Inflammatory macrophage (primary cell): ENCODE results near the gene MTUS2.

Source experiments
- DNase-seq, 2 donors: peaks; one replicate each; pipeline ENCODE4 v3.0.0-alpha.2; 2020 to 2022

Gene MTUS2

DNA sequence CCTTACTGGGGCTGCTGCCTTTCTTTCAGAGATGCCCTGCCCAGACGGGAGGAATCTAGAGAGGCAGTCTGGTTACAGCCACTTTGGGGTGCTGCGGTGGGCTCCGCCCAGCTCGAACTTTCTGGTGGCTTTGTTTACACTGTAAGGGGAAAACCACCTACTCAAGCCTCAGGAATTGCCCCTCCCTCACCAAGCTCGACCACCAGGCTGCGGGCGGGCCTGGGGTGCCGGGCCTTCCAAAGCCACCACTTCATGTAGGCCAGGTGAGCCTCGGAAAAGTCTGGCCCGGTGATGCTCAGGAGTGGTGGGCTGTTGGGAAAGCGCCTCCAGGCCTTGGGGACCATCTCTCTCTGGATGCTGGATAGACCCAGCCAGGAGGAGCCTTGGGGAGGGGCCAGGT is 218.6 kb downstream of the MTUS2 start:
- no peak for DNase-seq

DNA sequence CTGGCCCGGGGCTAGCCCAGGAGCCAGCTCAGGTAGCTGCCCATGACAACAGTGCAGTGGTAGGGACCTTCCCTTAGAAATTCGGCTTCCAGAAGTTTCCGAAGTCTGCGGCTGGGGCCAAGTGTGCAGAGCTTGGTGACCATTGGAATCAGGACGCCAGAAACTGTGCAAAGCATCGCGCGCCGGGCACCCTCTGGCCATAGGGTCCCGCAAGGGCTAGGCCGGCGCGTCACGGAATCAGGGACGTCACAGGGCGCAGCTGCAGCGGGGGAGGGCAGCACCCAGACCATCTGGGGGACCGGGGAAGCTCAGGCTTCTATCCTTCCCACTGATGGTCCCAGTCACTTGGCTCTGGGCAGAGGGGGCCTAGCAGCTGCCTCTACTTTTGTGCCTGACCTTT is 219.1 kb downstream of the MTUS2 start:
- no peak for DNase-seq

DNA sequence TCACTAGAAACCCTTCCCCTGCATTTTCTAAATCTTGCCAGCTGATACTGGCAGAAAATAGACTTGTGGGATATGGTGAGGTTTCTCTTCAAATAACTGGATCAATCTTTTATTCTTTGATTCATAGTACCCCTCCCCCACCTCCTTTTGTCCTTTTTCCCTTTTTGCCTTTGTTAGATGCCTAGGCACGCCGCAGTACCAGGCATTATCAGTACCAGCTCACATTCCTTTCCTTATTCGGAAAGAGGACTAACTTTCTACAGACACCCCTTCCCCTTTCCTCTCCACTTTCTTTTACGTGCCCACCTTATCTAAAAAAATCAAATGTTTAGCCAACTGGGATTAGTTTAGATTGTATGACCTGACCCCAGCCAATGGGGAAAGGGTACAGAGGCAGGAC is 226.4 kb downstream of the MTUS2 start:
- DNase-seq = no peak

DNA sequence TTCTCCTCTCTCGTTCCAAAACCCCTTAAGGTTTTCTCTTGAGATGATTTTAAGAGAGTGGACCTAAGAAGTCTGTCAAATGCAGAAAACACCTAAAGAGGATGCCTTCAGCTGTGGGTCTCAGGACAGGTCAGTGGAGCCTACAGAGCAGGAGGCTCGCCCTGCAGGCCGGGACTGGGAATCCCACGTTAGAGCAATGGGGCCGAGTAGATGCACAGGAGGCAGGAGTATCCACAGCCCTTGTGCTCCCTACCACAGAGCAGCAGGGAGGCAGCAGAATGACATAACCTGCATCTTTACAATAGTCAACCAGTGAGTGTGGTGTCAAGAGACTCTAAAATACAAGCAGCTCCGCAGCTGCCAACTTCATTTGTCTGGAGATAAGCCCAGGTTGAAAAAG is 229.4 kb downstream of the MTUS2 start:
- no peak for DNase-seq

DNA sequence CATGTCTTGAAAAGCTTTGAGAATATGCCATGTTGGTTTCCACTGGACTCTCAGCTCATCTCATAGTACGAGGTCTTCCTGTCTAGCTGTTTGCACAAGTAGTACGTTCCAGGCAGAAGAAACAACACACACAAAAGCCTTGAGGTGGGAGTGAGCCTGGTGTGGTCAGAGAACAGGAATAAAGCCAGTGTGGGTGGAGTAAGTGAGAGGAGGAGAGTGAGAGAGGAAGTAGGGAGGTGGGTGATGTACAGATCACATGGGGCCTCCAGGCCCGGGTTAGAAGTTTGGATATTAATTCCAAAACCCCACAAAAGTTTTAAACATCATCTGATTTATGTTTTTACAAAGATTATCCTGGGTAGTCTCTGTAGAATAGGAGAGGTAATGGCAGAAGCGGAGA is 230.6 kb downstream of the MTUS2 start:
- peak in 1 of 2 donors; percentile 3 for DNase-seq

DNA sequence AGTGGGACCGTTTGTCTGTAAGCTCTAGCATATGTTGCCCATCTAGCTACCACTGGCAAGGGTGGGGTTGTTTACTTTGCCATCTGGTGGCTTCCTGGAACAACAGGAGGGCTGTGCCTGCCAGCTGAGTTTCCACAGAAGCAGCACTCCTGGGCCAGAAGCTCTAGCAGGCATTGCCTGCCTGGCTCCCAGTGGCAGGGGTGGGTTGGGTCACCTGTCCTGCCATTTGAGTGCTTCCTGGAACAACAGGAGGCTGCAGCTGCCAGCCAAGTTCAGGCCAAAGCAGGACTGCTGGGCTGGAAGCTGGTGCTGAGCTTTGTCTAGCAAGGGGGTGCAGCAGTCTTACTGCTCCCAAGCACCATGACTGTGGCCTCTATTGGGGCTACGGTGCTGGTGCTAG is 239.7 kb downstream of the MTUS2 start:
- no peak for DNase-seq

DNA sequence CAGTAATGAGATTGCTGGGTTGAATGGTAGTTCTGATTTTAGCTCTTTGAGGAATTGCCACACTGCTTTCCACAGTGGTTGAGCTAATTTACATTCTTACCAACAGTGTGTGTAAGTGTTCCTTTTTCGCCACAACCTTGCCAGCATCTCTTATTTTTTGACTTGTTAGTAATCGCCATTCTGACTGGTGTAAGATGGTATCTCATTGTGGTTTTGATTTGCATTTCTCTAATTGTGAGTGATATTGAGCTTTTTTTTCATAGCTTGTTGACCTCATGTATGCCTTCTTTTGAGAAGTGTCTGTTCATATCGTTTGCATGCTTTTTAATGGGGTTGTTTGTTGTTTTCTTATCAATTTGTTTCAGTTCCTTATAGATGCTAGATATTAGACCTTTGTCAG is 245.0 kb downstream of the MTUS2 start:
- DNase-seq = no peak

DNA sequence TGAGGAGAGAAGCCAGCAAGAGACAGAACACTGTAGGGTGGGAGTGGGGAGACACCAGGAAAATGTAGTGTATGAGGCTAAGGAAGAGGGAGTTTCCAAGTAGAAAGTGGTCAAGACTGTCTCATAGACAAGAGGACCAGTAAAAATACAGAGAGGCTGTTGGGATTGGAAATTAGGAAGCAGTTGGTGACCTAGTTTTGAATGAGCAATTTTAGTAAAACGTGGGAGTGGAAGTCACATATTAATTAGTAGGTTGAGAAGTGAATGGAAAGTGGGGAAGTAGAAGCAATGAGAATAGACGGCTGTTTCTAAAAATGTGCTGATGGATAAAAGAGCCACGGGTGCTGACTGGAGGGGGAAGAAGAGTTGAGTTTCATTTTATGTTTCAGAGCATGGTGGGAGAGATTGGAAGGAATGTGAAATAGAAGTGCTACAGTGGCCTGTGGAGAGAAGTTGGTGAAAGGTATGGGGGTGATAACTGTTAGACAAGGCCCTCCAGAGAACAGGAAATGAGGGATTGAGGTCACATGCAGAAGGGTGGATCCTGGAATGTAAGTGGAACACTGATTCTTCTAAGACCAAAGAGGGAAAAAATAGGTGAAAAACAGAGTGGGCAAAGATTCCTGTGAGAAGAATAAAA is 247.3 kb downstream of the MTUS2 start:
- DNase-seq = no peak

DNA sequence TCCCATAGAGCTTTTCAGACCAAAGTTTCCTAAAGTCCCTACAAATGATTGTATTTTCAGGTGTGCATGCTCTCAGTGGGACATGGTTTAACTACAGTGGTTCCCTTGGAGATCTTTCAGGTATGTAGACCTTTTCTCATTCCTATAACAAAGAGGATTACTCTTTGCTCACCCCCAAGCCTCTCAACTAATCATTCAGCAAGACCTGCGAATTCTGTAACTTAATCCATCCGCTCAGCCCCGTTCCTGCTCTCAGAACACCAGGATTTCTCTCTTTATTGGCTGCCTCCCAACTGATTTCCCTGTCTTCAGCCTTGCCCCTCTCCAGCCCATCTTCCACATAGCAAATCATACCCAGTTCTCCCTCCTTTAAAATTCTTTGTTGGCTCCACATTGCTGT is 253.6 kb downstream of the MTUS2 start:
- DNase-seq = no peak

DNA sequence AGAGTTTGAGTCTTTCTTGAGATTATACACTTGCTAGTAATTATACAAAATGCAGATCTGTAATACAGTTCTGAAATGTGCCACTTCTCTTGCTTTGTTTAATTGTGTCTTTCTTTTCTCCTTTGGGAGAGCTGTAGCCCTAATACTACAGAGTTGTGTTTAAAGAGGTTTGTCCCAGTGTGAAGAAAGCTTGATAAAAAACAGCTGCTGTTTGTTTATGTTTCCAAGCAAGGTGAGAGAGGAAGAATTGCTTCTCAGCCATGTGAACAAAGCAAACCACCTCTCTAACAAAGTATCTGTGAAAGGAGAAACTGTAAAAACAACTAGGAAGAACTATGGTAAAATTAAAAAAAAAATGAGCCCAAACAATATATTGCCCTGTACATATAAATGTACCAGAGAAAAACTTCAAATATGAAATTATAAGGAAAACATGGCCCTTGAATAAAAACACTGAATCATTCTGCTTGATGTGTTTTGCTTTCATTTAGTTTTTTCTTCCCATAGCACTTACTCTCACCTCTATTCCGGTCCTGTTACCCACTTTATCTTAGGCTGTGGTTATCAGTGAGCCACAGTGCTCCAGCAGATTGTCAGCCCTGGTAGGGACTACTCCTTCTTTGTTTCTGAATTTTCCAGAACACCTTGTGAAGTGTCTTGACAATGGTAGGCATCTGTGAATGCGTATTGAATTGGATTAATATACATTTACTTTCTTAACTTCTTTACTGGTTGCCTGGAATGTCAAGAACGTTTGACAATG is 257.1 kb downstream of the MTUS2 start:
- no peak for DNase-seq

DNA sequence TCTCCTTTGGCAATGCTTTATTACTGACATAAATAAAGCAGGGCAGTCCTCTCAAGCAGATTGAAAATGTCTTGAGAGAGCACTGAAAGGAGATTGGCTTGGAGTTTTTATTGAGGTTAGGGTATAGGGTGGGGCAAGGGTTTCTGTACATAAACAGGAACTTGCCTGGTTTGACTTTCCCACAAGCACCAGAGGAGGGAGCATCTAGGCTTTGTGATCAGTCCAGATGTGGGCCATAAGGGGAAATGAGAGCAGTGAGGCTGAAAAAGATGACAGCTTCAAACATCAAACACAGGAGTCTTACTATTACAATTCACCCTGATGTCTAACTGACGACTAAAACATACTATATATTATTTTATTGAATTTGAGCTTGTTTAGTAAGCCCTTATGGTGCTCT is 260.9 kb downstream of the MTUS2 start:
- peak in 1 of 2 donors; percentile 45 for DNase-seq

DNA sequence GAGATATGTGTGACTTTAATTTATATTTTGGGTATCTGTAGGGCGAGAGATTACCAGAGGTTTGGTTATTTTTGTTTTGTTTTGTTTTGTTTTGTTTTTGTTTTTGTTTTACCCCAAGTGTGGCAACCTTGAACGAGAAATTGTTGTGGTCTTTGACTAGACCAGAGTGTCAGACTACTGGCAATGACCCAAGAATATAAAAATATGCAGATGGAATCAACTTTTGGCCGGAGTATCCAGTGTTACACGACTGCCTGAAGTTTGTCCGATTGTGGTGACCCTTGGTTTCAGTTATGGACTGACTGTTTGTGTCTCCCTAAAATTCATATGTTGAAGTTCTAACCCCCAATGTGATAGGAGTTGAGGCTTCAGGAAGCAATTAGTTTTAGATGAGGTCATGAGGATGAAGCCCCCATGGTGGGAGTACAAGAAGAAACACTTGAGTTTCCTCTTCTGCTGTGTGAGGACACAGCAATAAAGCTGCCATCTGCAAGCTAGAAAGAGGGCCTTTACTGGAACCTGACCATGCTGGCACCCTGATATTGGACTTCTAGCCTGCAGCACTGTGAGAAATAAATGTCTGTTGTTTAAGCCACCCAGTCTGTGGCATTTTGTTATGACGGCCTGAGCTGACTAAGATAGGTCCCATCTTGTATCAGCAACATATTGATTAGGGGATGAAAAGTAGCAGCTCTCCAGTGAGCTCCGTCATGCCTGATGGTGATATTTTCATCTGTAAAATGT is 261.7 kb downstream of the MTUS2 start:
- no peak for DNase-seq

DNA sequence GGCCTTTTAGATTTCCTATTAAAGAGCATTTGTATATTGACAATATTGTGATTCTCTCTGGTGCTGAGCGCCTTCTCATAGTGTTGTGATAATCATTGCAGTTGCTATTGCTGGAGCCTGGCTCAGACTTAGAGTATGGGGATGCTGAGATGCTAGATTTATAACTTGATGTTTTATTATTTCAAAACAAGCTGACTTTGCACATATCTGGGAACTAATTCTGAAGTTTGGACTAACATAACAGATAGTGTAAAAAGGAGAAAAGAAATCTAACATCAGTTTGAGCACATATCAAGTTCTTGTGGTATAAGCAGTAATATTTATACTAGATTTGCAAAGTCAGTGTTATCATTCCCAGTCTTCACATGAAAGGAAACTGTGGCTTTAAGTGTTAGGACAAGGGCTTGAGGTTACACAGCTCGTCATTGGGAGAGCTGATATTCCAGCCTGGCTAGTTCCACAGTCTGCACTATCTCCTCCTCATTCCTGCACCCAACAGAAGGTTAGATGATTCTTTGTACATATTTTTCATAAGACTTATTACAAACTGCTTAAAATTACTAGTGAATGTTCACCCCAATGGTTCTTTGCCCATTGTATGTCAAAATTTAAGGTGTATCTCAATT is 279.8 kb downstream of the MTUS2 start:
- no peak for DNase-seq

DNA sequence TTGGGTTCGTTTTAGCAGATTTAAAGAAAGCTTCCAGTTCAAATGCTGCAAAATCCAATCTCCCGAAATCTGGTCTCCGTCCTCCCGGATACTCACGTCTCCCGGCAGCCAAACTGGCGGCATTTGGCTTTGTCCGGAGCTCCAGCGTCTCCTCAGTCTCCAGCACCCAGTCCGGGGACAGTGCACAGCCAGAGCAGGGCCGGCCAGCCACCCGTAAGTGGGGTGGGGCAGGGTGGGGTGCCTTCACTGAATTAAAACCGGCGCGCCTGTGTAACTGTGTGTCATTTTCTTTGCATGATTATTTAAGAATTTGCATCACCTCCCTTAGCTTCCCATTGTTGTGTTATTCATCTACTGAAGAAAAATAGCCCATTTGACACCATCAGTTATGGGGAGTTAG is 280.6 kb downstream of the MTUS2 start:
- DNase-seq = no peak

DNA sequence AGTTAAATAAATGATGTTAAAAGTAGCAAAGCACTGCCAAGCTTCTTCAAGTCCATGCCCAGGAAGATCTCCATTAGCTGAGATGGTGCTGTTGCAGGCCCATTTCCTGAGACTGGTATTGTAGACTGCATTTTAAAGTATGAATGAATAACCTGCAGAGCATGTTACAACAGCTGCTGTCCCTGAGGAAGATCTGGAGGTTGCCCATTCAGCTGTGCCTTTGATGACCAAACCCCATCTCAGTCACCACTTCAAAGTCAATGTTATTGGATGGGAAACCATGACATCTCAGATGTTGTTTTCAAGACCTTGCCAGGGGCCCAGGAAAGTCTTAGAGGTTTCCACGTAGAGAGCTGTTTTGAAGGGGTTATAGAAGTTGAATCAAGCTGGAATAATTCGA is 281.3 kb downstream of the MTUS2 start:
- DNase-seq = no peak

DNA sequence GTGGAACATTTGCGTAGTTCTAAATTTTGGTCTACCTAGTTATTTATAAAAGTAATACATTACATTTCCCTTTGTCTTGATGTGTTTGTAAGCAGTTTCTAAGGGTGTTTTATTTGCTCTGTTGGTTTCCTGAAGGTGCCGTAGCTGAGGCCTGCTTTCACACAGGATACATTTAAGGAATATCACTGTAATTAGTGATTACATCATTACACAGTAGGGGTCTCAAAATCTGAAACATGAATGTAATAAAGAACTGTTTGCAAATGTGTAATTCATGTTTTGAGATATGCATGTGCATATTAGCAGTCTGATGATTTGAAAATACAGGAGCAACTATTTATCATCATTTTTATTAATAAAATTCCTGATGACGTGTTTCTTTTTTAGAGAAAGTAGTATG is 281.8 kb downstream of the MTUS2 start:
- DNase-seq = no peak

DNA sequence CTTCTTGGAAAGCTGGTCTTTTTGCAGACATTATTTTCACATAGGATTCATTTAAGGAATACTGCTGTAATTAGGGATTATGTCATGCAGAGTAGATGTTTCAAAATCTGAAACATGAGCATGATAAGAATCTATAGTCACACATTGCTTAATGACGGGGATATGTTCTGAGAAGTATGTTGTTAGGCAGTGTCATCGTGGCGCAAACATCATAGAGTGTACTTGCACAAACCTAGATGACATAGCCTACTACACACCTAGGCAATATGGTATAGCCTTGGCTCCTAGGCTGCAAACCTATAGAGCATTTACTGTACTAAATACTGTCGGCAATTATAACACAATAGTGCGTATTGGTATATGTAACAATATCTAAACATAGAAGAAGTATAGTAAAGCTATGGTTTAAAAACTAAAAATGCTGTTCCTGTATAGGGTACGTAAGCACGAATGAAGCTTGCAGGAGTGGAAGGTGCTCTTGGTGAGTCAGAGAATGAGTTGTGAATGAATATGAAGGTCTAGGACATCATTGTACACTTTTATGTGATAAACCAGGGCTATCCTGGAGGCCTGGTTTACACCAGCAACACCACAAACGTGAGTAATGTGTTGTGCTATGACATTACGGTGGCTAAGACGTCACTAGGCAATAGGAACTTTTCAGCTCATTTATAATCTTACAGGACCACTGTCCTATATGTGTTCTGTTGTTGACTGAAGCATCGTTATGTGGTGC is 283.1 kb downstream of the MTUS2 start:
- DNase-seq = no peak

DNA sequence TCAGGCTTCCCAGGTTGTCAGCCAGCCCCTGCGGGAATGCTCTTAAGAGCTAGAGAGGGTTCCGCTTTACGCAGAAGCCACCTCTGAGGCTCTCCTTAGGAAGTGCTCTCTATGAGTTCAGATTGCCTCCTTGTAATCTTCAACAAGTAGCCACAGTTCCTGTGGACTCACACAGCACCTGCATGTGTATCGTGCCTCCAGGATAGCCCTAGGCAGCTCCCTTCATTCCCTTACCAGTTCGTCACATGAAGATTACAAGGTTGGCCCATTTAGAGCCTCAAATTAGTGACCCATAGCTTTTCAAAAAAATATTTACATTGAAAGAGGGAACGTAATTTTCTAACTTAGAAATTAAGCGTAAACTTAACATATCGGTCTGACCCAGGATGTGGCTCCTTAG is 284.3 kb downstream of the MTUS2 start:
- DNase-seq = no peak

DNA sequence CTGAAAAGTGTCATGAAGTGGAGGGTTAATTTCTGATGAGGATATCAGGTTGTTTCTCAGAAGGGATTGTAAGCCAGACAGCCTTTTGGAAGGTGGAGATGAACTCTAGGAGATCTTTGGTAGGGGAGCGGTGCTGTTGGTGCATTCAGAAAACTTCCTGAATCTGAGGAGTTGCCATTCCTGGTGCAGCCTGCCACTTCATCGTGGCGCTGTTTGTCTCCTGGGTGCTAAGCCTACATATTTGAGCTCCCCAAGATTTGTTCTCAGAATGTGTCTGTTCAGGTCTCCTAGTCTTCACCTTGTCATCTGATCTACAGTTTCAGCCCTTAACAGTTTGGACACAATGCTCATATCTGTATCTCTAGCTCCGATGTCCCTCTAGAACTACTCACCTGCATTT is 285.6 kb downstream of the MTUS2 start:
- peak in 1 of 2 donors; percentile 10 for DNase-seq

DNA sequence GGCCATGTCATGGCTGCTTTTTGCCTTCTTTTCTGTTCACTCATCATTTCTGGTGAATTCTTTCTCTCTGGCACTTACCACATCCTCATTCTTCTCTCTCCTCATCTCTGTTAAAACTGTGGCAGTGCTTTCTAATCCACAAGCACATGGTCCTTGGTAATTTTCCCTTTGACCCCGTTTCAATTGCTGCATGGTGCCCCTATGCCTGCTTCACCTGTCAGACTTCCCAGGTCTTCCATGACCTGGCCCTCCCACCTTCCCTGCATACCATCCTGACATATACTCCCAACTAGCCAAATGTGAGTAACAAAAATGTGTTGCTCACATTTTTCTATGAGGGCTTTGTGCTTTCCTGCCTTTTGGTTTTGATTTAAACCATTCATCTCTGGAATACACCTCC is 286.5 kb downstream of the MTUS2 start:
- DNase-seq = no peak

DNA sequence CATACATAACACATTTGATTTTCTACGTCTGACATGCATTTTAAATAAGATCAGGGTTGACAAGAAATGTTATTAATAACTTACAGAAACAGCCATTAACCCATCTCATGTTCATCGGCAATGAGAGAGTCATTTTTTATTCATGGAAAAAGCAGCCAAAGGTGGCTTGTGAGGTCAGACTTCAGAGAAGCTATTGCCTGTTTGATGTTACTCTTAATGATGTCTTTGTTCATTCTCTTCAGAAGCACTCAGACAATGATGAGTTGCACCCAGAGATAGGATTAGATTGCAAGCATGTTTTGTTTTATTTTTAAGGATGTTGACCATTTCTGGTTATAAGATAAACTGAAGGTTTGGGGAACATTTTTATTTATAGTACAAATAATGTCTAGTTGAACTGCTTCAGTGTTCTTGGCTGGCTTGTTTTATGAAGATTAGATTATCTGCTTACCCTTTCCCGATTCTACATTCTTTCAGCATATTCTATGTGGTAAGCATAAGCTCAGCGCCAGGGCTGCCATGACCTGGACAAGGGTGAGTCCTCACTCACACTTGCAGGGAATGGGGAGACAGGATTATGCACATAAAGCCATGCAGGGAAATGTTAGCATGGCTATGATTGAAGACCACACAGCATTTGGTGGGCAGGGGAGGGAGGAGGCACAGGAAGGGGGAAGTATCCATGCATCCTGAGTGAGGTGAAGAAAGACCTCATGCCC is 288.1 kb downstream of the MTUS2 start:
- no peak for DNase-seq

DNA sequence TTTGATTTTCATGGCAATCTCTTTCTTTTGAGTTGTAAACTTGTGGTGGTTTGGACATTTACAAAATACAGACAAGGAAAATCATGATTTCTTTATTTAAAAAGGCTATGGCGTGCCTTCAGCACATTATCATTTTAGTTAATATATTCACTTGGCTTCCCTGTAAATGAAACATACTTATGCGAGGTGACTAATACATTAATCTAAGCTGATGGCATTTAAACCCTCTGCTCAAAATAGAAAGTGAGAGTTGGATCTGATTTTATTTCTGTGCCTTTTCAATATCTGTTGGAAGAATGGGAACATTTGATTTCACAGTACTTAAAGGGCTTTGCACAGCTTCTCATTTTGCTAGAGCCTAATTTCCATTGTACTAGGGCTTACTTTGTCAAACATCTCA is 289.8 kb downstream of the MTUS2 start:
- DNase-seq = no peak
